Measurements from ENCODE around the gene ZNF267.

GRCh38 chr16:31875112-31875803 is 1.7 kb downstream of the ZNF267 start:
- TF ChIP-seq CTCF (IDR thresholded peaks at IDR 0.05; ENCODE audit: insufficient read depth, low read depth, low read length) = no peak
- TF ChIP-seq EZH2 (IDR thresholded peaks at IDR 0.05; ENCODE audit: insufficient read depth, low read length) = no peak
